Measurements from ENCODE around the gene TMEM184A.
"Not testable (repeated sequence)": the region's sequence is repeated elsewhere in the genome, so short reads cannot be mapped to it uniquely, and the experiment has no call there.

The TMEM184A gene

DNA sequence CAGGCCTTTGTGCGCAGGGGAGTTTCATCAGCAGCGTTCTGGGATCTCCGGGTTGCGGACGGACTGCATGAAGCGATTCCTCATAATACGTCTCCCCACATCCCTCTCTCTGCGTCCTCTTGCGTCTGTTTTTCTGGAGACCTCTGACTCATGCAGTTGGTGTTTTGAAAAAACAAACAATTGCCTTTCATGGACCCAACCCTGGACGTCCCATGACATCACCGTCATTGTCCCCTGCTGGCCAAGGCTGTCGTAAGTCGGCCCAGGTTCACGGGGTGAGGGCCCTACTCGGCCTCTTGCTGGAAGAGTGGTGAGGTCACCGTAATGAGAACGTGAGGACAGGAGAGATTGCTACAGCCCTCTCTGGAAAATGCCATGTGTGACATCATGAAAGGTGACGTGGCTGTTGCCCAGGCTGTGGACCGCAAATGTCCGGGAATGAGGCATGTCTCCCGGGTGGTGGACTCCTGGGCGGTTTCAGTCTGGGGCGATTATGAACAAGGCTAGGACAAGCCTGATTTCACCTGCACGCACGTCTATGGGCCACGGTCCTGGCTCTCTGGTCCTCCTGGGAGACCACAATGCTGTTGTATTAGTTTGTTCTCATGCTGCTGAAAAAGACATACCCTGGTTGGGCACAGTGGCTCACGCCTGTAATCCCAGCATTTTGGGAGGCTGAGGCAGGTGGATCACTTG is 35.3 kb downstream of the TMEM184A start:
- no peak for DNase-seq

GRCh38 chr7:1519322-1519922 is 36.6 kb downstream of the TMEM184A start:
- not testable (repeated sequence) for DNase-seq

- DNase-seq, result no peak
Observed at GRCh38 chr7:1516586-1517251, 39.3 kb downstream of the TMEM184A start.

GRCh38 chr7:1515509-1515967 is 40.5 kb downstream of the TMEM184A start:
- not testable (repeated sequence) for DNase-seq

DNA sequence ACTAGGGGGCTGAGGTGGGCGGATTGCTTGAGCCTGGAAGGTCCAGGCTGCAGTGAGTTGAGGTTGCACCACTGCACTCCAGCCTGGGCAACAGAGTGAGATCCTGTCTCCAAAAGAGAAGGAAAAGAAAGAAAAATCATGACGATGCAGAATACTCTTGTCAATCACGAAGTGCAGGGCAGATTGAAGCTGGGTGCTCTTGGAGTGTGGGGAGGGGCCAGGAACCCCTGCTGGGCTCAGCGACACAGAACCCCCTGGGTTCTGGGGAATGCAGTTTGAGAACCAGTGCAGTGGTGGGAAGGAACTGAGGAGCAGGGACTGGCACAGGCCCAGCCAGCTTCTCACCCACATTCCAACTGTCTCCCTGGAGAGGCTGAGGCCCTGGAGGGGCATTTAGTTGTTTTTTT is 41.0 kb downstream of the TMEM184A start:
- DNase-seq, result no peak

DNA sequence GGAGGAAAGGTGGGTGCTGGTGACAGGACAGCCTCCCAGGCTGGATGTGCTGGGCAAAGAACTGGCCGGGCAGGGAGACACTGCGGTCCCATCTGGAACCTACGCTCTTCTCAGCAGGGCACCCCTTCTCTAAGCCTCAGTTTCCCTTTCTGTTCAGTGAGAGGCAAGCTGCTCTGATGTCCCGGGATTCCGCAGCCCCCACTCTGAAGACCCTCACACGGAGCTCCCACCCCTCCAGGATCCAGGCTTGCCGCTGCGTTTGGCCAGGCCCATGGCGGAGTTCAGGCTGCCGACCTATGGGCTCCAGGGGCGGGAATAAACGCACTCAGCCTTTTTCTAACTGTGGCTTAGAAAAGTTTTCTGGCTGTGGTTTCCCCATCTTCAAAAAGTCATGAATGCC is 41.6 kb downstream of the TMEM184A start:
- DNase-seq, result no peak

DNA sequence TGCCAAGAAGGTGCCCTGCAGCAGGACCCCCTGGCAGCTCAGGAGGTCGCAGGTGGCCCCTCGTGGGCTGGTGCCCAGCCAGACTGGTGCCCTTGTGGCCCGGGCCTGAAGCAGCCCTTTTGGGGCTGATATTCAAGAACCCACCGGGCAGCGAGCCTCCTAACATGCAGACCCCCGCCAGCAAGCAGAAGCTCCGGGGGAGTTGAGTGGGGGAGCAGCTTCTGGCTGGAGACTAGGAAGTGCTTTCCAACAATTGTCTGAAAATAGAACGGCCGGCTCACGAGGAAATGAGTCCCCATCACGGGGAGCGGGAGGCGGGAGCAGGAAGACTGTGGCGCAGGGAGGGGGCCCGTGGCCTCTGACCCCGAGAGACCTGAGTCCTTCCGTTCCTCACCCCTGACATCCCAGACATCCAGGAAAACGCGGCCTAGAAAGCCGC is 42.3 kb downstream of the TMEM184A start:
- peak; percentile 22 for DNase-seq

DNA sequence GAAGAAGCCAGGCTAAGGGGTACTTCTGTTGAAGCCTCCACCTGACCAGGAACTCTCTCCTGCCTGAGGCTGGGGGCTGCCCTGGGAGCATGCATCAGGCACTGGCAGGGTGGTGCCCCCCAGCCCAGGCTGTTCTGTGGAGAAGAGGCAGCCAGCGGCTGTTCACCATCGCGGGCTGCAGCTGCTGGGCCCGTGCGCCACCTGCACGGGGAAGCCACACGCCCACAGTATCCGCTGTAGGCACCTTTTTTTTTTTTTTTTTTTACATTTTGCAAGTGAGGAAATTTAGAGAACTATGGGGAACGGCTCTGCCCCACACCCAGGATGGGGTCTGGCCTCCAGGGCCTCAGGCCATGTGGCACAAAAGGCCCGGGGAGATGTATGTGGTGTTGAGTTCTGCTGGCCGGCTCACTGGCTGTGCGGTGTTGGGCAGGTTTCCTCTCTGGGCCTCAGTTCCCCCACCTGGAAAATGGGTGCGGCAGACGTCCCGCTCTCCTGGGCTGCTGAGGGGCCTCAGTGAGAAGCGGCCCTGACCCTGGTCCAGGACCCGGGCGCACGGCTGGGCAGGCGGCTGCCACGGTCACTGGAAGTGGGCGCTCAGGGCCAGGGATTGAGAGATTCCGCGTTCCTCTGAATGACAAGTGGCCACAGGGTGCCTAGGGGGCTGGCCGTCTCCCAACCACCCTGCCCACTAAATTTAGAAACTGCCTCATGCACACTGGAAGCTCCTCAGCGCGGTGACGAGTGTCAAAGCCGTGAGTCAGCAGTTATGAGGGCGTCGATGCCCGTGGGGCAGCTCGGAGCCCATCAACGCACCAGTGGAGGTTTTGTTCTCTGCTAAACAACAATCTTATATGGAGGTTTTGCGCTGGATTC is 43.0 kb downstream of the TMEM184A start:
- peak; percentile 97 for DNase-seq

- no peak for DNase-seq
Observed at GRCh38 chr7:1511444-1512422, 44.3 kb downstream of the TMEM184A start.

GRCh38 chr7:1510780-1511154 is 45.2 kb downstream of the TMEM184A start:
- DNase-seq, result no peak

DNA sequence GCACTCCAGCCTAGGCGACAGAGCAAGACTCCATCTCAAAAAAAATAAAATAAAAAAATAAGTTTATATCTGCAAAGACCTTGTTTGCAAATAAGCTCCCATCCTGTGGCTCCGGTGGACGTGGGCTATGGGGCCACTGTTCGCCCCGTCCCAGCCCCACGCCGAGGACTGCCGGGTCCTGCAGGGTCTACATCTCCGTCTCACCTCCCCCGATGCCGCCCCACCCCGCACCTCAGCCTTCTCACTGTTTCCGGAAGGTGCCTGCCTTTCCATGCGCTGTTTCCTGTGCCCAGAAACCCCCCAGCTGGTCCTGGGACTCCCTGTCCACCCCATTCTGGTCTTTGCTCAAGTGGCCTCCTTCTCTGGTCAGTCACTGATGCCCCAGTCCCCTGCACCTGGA is 46.8 kb downstream of the TMEM184A start:
- DNase-seq, result no peak

GRCh38 chr7:1508277-1508758 is 47.7 kb downstream of the TMEM184A start:
- peak; percentile 66 for DNase-seq

DNA sequence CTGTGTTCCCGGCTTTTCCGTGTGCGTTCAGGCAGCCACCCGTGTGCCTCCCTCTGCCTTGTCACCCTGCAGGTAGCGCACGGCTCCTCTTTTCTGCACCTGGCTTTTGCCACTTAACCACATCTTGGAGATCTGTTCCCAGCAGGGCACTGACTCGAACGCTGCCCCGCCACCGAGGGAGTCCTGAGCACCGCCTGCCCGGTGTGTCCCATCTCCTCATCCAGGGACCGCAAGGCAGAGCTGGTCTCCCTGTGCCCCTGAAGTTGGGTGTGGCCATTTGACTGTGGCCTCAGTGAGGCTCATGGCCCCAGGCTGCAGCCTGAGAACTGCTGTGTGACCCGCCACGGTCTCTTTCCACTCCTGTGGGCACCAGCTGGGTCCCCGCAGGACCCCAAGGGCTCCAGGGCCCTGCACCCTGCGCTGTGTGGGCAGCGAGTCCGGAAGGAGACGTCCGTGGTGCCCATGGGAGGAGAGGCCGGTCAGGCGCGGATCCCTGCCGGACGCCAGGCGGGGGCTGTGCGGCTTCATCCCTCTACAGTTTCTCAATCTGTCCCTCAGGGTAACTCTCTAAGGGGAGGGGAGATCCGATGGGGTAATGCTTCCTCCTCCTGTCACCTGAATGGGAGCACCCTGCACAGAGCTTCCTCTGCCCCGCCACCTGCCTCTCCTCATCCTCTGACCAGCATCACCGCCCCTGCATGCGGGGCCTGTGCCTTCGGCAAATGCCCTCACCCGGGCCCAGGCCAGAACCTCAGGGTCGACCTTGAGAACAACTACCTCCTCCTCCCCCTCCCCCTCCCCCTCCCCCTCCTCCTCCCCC is 50.1 kb downstream of the TMEM184A start:
- peak; percentile 46 for DNase-seq

DNA sequence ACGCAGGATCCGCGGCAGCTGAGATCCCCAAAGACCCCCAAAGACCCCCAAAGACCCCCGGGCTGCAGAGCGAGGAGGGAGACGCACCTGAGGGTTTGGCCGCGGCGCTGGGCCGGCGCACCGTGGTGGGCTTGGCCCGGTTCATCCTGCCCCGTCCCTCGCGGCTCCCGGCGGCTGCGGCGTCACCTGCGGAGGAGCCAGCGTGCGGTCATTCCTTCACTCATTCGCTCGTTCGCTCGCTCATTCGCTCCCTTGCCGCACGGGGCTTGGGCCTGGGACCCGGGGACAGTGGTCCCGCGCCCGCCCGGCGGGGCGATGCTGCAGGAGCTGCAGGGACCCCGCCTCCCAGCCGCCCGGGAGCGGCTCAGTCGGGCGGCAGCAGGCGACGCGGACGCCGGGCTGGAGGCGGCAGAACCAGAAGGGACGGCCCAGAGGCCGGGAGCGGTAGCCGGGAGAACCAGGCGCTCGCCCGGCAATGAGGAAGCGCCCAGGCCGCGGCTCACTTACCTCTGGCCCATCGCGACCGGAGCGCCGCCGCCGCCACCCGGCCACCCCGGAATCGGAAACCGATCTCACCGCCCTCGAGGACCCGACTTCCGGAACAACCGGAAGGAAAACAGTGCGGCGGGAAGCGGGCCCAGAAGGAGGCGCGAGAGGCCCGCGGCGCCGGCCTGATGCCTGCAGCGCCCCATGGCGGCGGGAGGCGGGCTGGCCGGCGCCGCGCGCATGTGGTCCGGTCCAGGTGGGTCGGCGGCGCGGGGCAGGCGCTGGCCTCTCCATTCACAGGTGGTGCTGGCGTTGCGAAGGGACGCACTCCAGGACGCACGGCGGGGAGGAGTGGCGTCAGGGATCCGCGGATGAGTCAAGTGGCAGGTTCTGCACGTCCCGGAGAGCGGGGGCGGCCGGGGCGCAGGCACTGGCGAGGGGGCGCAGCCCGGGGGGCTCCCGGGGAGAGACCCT is 51.9 kb downstream of the TMEM184A start, which contains the start of gene INTS1:
Gene INTS1 (minus strand): TSS at position 574 of the 960 bp plus-strand sequence. CDS start 429 bp downstream, at position 145.
- peak; percentile 98 for DNase-seq

DNA sequence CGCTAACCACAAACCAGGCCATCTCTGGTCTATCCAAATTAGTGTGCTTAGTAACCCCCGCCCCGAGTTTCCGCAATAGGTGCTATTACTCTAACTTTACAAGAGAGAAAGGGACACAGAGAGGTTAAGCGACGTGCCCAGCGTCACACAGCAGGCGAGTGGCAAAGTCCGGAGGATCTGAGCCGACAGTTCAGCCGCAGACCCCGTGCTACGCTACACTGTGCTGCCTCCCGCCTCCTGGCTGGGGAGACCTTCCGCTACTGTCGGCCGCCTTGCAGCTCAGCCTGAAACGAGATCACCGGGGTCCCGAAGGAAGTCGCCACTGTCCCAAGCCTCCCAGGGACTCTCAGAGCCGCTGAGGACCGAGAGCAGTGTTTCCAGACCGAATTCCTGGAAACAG is 52.6 kb downstream of the TMEM184A start:
- DNase-seq, result no peak

- DNase-seq, result no peak
Observed at GRCh38 chr7:1502845-1503244, 53.2 kb downstream of the TMEM184A start.

- no peak for DNase-seq
Observed at GRCh38 chr7:1501487-1502270, 54.3 kb downstream of the TMEM184A start.

DNA sequence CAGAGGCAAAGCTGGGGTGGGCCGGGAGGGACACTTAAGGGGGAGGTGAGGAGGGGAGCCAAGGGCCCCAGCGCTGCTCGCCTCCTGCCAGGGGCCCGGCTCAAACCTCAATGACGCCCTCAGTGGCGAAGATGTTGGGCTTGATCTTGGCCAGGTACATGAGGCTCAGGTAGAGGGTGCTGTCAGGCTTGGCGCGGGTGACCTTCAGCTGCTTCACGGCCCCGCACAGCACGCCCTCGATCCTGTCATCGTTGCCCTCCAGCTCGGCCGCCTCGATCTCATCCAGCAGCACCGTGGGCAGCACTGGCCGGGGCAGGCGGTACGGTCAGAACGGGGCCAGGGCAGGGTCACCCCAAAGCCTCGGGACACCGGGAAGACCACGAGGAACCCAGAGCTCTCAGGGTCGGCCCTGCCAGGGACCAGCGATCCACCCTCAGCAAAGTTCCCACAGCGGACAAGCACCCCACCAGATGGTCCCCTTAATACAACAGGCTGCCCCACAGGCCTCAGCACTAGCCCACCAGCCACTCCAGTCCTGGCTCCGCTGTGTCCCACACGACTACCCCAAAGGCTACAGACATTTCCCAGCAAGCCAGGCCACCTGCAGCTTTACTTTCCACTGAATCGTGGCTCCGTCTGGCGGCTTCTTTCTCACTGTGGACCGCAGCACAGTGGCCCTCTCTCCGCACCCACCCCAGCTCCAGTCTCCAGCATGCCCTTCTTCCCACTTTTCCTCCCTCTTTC is 55.8 kb downstream of the TMEM184A start:
- DNase-seq, result no peak

Measured in RPMI8226 (cell line).